ENCODE data around the gene PARK7.

PARK7 gene

GRCh38 chr1:7984811-7985210 lies 23.3 kb downstream of the PARK7 start:
- DNase-seq (ENCODE audit: low read depth in 2 of 2), result no peak

- DNase-seq (ENCODE audit: low read depth in 2 of 2), result no peak
These were observed 24.5 kb downstream of the PARK7 start for GRCh38 chr1:7985851-7986612.

- no peak for DNase-seq (ENCODE audit: low read depth in 2 of 2)
These were observed 26.0 kb downstream of the PARK7 start for GRCh38 chr1:7987528-7987927.

- no peak for DNase-seq (ENCODE audit: low read depth in 2 of 2)
These were observed 27.1 kb downstream of the PARK7 start for GRCh38 chr1:7988576-7988975.

GRCh38 chr1:7989762-7990428 lies 28.4 kb downstream of the PARK7 start:
- DNase-seq (ENCODE audit: low read depth in 2 of 2), result no peak

- DNase-seq (ENCODE audit: low read depth in 2 of 2), result no peak
These were observed 30.3 kb downstream of the PARK7 start for GRCh38 chr1:7991504-7992440.

- DNase-seq (ENCODE audit: low read depth in 2 of 2), result no peak
These were observed 31.4 kb downstream of the PARK7 start for GRCh38 chr1:7992885-7993284.

- no peak for DNase-seq (ENCODE audit: low read depth in 2 of 2)
These were observed 32.3 kb downstream of the PARK7 start for GRCh38 chr1:7993593-7994479.

GRCh38 chr1:7994827-7995226 lies 33.3 kb downstream of the PARK7 start:
- no peak for DNase-seq (ENCODE audit: low read depth in 2 of 2)

- no peak for DNase-seq (ENCODE audit: low read depth in 2 of 2)
These were observed 33.9 kb downstream of the PARK7 start for GRCh38 chr1:7995437-7995836.

GRCh38 chr1:8002329-8002910 lies 40.9 kb downstream of the PARK7 start:
- DNase-seq (ENCODE audit: low read depth in 2 of 2), result no peak

- no peak for DNase-seq (ENCODE audit: low read depth in 2 of 2)
These were observed 41.4 kb downstream of the PARK7 start for GRCh38 chr1:8002921-8003320.

GRCh38 chr1:8003438-8004112 lies 42.1 kb downstream of the PARK7 start:
- no peak for DNase-seq (ENCODE audit: low read depth in 2 of 2)

GRCh38 chr1:8004113-8004802 lies 42.7 kb downstream of the PARK7 start:
- no peak for DNase-seq (ENCODE audit: low read depth in 2 of 2)

- no peak for DNase-seq (ENCODE audit: low read depth in 2 of 2)
These were observed 43.5 kb downstream of the PARK7 start for GRCh38 chr1:8004803-8005573.

GRCh38 chr1:8006037-8006963 lies 44.8 kb downstream of the PARK7 start:
- DNase-seq (ENCODE audit: low read depth in 2 of 2), result no peak

GRCh38 chr1:8009043-8010002 lies 47.8 kb downstream of the PARK7 start:
- DNase-seq (ENCODE audit: low read depth in 2 of 2), result no peak

Data from stimulated activated CD8-positive, alpha-beta memory T cell treated with anti-CD3 and anti-CD28 coated beads, Interleukin-15, amount 100 ng/mL, for 4 hours (primary cell).